ENCODE measurements around the gene HPCAL4.

GRCh38 chr1:39698568-39698967 lies 7.3 kb upstream of the HPCAL4 start:
- no peak for TF ChIP-seq CTCF (IDR thresholded peaks at IDR 0.05)
- TF ChIP-seq POLR2A (IDR thresholded peaks at IDR 0.05) = no peak
